ENCODE results near the gene PRTG.

- TF ChIP-seq POLR2A (IDR thresholded peaks at IDR 0.05; ENCODE audit: low read depth, low read length), result no peak
- no peak for TF ChIP-seq CTCF (IDR thresholded peaks at IDR 0.05; ENCODE audit: extremely low read depth in 1 of 2, insufficient read depth in 1 of 2, low read depth in 1 of 2, low read length in 2 of 2)
- no peak for TF ChIP-seq JUN (IDR thresholded peaks at IDR 0.05; ENCODE audit: borderline replicate concordance, insufficient read depth, insufficient read length, low read depth)
- no peak for TF ChIP-seq EZH2 (IDR thresholded peaks at IDR 0.05; ENCODE audit: borderline replicate concordance, low read depth, low read length, severe bottlenecking)
- no peak for TF ChIP-seq MAX (IDR thresholded peaks at IDR 0.05; ENCODE audit: insufficient read depth, insufficient read length)
- TF ChIP-seq POLR2AphosphoS5 (IDR thresholded peaks at IDR 0.05; ENCODE audit: insufficient read depth, low read depth, low read length), result no peak
- TF ChIP-seq MYC (IDR thresholded peaks at IDR 0.05; ENCODE audit: low read depth, low read length), result no peak
- TF ChIP-seq GATA2 (IDR thresholded peaks at IDR 0.05; ENCODE audit: insufficient read depth, insufficient read length, low read depth, low read length), result no peak
Observed at GRCh38 chr15:55750706-55751105, 7.8 kb upstream of the PRTG start.

Measured in endothelial cell of umbilical vein (primary cell).